Activated CD8-positive, alpha-beta memory T cell treated with anti-CD3 and anti-CD28 coated beads for 48 hours (primary cell): ENCODE measurements around the gene PRKRA.
A peak's percentile ranks its signal among the peaks of the same experiment; 100 is the strongest.
"Not testable (repeated sequence)": the region's sequence is repeated elsewhere in the genome, so short reads cannot be mapped to it uniquely, and the experiment has no call there.

Experiments
- DNase-seq, 3 experiments: peaks; one replicate each; pipeline ENCODE4 v3.0.0-alpha.2; 2020; ENCODE audit warnings: low read depth in 2 of 3, low spot score in 2 of 3

PRKRA gene

GRCh38 chr2:178450774-178451525, at the start of gene PRKRA, which contains the start of gene PJVK:
PRKRA (minus strand) TSS chr2:178451175; CDS start chr2:178451030, 145 bp downstream.
PJVK (plus strand) TSS chr2:178451378; CDS start chr2:178453410, 2,032 bp downstream.
- peak; percentile 82 to 93 (median 91) for DNase-seq

- DNase-seq: no peak
Observed at GRCh38 chr2:178499640-178500039, 48.7 kb upstream of the PRKRA start.

- DNase-seq: no peak
Observed at GRCh38 chr2:178498137-178498536, 47.2 kb upstream of the PRKRA start.

- DNase-seq: no peak
Observed at GRCh38 chr2:178496049-178496448, 45.1 kb upstream of the PRKRA start.

- DNase-seq: no peak
Observed at GRCh38 chr2:178491612-178492011, 40.6 kb upstream of the PRKRA start.

GRCh38 chr2:178485356-178485755, 34.4 kb upstream of the PRKRA start:
- no peak for DNase-seq

GRCh38 chr2:178484245-178485041, 33.5 kb upstream of the PRKRA start:
- no peak for DNase-seq

- no peak for DNase-seq
Observed at GRCh38 chr2:178482437-178482836, 31.5 kb upstream of the PRKRA start.

- DNase-seq: peak; percentile 49 to 67 (median 63)
Observed at GRCh38 chr2:178480227-178481181, 29.5 kb upstream of the PRKRA start, which contains the start of gene PLEKHA3. PLEKHA3 (plus strand) TSS chr2:178480457; CDS start chr2:178480870, 413 bp downstream.

GRCh38 chr2:178479758-178480226, 28.8 kb upstream of the PRKRA start:
- no peak for DNase-seq

- DNase-seq: no peak
Observed at GRCh38 chr2:178479275-178479616, 28.3 kb upstream of the PRKRA start.

- DNase-seq: peak; percentile 52 to 58 (median 54)
Observed at GRCh38 chr2:178478439-178479274, 27.7 kb upstream of the PRKRA start, which contains the start of gene FKBP7. FKBP7 (minus strand) TSS chr2:178478600; CDS start chr2:178478499, 101 bp downstream.

- peak in 1 of 3 experiments; percentile 5 for DNase-seq
Observed at GRCh38 chr2:178478130-178478438, 27.1 kb upstream of the PRKRA start.

- no peak for DNase-seq
Observed at GRCh38 chr2:178477443-178478129, 26.6 kb upstream of the PRKRA start.

GRCh38 chr2:178476477-178476876, 25.5 kb upstream of the PRKRA start:
- DNase-seq: no peak

- no peak for DNase-seq
Observed at GRCh38 chr2:178474560-178474959, 23.6 kb upstream of the PRKRA start.

GRCh38 chr2:178473931-178474330, 23.0 kb upstream of the PRKRA start:
- DNase-seq: no peak

GRCh38 chr2:178473373-178473772, 22.4 kb upstream of the PRKRA start:
- no peak for DNase-seq

GRCh38 chr2:178471313-178471712, 20.3 kb upstream of the PRKRA start:
- DNase-seq: not testable (repeated sequence)
